Posterior vena cava (tissue), 2 donors: ENCODE data around the gene PNPLA5. TPM values are rescaled to one million over a fixed set of nuclear protein-coding genes. Genes with fewer than 3 reads are reported as not detected.
A peak's percentile ranks its signal among the peaks of the same experiment; 100 is the strongest.
"Not testable (repeated sequence)": the region's sequence is repeated elsewhere in the genome, so short reads cannot be mapped to it uniquely, and the experiment has no call there.

ENCODE experiments used
- DNase-seq: peaks from one replicate; pipeline ENCODE4 v3.0.0-alpha.2; 2020; ENCODE audit warnings: low spot score
- intact Hi-C, 2 donors: fragments of 100-400 bp; cut with DNase I; formaldehyde crosslinking; loops; one replicate each; pipeline versions ENCODE4 v1.14.1 to v1.14.2; 2022 to 2023
- total RNA-seq, 2 donors: library from RNA; stranded (reverse); fragmentation: NEBNext Ultra II Directional; extraction: Animal tissue kit (Norgen Biotek cat#: 25700); gene quantifications; one replicate each; pipeline ENCODE4 v1.2.1, GENCODE V29; 2021
- donor health status: DM: yes; HTN: yes; CAD: no.
- donor health status: DM: yes; HTN: yes; CAD: no.

Gene PNPLA5
- total RNA-seq, 2 donors from 2014 or later, result not detected

- peak; percentile 71 for DNase-seq
- intact Hi-C loops, result no loop called here
Observed at GRCh38 chr22:43883719-43884415, 7.9 kb downstream of the PNPLA5 start.

GRCh38 chr22:43883012-43883661, 8.7 kb downstream of the PNPLA5 start:
- DNase-seq, result peak; percentile 52
- intact Hi-C loops, result no loop called here

GRCh38 chr22:43882122-43882767, 9.6 kb downstream of the PNPLA5 start:
- intact Hi-C loops, result no loop called here

GRCh38 chr22:43881091-43882061, 10.4 kb downstream of the PNPLA5 start:
- DNase-seq, result peak; percentile 68
- intact Hi-C loops, result no loop called here

More at GRCh38 chr22:43882122-43882767, 9.6 kb downstream of the PNPLA5 start:
- DNase-seq, result peak; percentile 41

GRCh38 chr22:43880541-43880991, 11.2 kb downstream of the PNPLA5 start:
- peak; percentile 46 for DNase-seq
- intact Hi-C loops, result no loop called here

GRCh38 chr22:43879901-43880540, 11.8 kb downstream of the PNPLA5 start:
- intact Hi-C loops, result no loop called here

GRCh38 chr22:43878831-43879550, 12.8 kb downstream of the PNPLA5 start:
- intact Hi-C loops, result no loop called here
- peak; percentile 64 for DNase-seq

More at GRCh38 chr22:43879901-43880540, 11.8 kb downstream of the PNPLA5 start:
- DNase-seq, result peak; percentile 47

GRCh38 chr22:43878079-43878795, 13.6 kb downstream of the PNPLA5 start:
- intact Hi-C loops, result no loop called here
- DNase-seq, result peak; percentile 64

GRCh38 chr22:43876866-43877509, 14.8 kb downstream of the PNPLA5 start:
- peak; percentile 55 for DNase-seq
- intact Hi-C loops, result no loop called here

GRCh38 chr22:43869799-43870198, 22.0 kb downstream of the PNPLA5 start:
- DNase-seq, result no peak
- intact Hi-C loops, result no loop called here

GRCh38 chr22:43869001-43869400, 22.8 kb downstream of the PNPLA5 start:
- DNase-seq, intact Hi-C loops: not testable (repeated sequence)

- DNase-seq, result peak; percentile 87
- intact Hi-C loops, result no loop called here
Observed at GRCh38 chr22:43867839-43868635, 23.8 kb downstream of the PNPLA5 start.

- peak; percentile 62 for DNase-seq
- intact Hi-C loops, result no loop called here
Observed at GRCh38 chr22:43862882-43863202, 29.0 kb downstream of the PNPLA5 start.

GRCh38 chr22:43862074-43862881, 29.5 kb downstream of the PNPLA5 start, which contains the start of gene SULT4A1:
TSS of gene SULT4A1 (minus strand) at chr22:43862513. CDS start at chr22:43862382, 131 bp downstream.
- intact Hi-C loops, result no loop called here

GRCh38 chr22:43861529-43861928, 30.3 kb downstream of the PNPLA5 start:
- peak; percentile 43 for DNase-seq
- intact Hi-C loops, result no loop called here

More at GRCh38 chr22:43862074-43862881, 29.5 kb downstream of the PNPLA5 start, which contains the start of gene SULT4A1:
- peak; percentile 59 for DNase-seq
